GM21447 (cell line): ENCODE measurements around the gene PRSS27.

Experiments used
- ATAC-seq: cut with Tn5 transposase; IDR thresholded peaks from one replicate; pipeline ENCODE4 v1.9.1; 2021; ENCODE audit not compliant: unreplicated experiment

PRSS27 gene

DNA sequence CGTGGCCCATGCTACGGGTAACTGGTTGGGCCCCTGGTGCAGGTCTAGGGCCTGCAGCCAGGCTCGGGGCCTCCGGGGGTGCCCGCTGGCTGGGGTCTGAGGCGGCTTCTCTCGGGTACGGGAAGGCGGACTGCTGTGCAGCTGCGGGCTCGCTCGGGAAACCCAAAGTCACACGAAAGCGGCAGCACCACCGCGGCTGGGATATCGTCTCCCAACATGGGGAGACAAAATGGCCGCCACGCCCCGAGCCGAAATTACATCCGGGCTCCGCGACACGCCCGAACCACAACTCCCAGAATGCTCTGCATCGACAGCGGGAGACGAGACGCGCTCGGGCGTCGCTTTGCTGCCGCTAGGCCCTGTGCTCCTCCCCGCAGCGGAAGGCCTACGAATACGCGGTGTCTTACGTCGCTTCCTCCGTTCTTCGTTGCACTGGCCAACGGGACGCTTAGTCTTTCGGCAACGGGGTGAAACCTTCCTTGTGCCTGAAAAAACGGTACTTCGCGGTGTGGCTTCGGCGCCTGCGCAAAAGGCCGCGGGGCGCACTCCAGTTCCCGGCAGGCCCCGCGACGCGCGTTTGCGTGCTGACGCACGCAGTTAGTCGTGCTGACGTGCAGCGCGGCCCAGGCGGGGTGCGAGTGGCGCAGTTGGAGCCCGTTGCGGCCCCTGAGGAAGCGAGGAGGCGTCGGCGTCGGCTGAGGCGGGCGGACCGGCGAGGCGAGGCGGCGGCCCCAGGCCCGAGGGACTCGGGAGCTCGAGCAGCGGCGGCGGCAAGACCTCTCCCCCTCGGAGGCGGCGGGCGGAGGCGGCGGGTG is 32.2 kb upstream of the PRSS27 start, which contains the start of gene SRRM2:
Gene SRRM2, plus strand, starts transcription at position 604 of the 815 bp plus-strand sequence. CDS start 3,727 bp downstream, outside the sequence.
- peak; percentile 73 for ATAC-seq

GRCh38 chr16:2751577-2752034 is 31.6 kb upstream of the PRSS27 start:
- ATAC-seq = no peak

DNA sequence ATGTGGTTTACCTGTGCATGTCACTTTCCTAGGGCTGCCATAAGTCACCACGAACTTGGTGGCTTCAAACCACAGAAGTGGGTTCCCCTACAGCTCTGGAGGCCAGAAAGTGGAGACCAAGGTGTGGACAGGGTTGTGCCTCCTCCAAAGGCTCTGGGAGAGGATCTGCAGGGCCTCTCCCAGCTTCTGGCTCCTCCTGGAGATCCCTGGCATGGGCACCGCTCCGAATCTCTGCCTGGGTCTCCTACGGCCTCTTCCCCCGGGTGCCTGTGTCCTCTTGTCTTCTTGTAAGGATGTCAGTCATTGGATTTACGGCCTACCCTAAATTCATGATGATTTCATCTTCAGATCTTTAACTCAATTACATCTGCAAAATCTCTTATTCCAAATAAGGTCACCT is 29.9 kb upstream of the PRSS27 start:
- no peak for ATAC-seq

GRCh38 chr16:2749476-2749875 is 29.5 kb upstream of the PRSS27 start:
- ATAC-seq = no peak

GRCh38 chr16:2748757-2749455 is 28.9 kb upstream of the PRSS27 start:
- no peak for ATAC-seq

DNA sequence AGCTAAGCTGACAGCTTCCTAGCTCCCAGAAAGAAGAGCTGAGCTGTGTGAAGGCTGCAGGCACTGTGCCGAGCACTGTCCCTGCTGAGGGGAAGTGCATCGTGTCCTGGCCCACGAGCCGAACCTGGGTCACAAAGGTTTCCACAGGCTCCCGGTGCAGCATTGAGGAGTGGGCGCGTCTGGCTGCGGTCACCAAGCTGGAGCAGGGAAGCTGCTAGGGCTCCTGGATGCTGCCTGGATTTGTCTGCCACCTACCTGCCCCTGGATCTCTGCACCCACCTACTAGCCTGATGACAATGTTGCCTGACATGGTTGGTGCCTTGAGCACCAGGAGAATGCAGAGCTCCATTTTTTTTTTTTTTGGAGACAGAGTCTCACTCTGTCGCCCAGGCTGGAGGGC is 25.9 kb upstream of the PRSS27 start:
- ATAC-seq = no peak

DNA sequence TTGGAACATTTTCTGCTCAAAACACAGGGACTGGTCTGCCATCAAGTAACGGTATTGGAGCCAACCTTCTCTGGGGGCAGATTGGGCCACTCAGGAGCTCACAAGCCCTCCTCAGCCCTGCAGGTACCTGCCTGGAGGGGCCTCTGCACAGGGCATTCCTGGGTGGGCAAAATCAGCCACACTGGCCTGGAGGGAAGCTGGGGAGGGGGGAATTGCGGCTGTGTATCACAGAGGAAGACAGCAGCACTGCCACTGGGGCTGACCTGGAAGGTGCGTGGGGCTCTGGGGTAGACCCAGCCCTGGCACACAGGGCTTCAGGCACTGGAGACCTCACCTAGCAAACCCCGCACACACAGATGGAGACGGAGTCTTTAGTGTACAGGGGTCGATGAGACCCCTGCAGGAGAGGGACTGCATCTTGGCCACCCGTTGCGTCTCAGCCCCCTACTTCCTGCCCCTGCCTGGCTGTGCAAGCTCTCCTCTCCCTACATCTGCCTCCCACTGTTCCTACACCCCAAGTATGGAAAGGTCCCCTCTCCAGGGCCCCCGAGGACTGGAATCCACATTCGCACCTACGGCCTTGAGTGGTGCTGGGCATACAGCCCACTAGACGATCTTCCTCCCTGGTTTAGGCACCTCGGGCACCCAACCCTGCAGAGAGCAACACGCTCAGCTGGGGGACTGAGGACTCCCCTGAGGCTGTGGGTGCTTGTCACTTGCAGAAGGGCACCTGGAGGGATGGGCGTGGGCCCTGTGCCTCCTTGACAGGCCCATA is 25.3 kb upstream of the PRSS27 start:
- ATAC-seq = no peak

DNA sequence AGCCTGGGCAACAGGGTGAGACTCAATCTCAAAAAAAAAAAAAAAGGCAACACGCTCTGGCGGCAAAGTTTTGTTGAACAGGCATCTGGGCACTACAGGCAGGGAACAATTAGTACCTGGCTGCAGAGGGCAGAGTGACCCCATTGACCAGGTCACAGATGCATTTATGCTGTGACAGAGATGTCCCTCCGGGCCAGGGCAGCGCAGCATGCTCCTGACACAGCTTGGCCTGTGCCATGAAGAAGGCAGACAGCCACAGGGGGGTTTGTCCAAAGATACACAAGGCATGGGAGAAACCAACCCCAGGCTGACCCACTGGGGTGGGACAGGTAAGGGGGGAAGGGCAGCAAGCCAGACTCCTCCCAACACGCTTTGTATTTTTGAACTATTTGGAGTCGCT is 24.7 kb upstream of the PRSS27 start:
- ATAC-seq = no peak

DNA sequence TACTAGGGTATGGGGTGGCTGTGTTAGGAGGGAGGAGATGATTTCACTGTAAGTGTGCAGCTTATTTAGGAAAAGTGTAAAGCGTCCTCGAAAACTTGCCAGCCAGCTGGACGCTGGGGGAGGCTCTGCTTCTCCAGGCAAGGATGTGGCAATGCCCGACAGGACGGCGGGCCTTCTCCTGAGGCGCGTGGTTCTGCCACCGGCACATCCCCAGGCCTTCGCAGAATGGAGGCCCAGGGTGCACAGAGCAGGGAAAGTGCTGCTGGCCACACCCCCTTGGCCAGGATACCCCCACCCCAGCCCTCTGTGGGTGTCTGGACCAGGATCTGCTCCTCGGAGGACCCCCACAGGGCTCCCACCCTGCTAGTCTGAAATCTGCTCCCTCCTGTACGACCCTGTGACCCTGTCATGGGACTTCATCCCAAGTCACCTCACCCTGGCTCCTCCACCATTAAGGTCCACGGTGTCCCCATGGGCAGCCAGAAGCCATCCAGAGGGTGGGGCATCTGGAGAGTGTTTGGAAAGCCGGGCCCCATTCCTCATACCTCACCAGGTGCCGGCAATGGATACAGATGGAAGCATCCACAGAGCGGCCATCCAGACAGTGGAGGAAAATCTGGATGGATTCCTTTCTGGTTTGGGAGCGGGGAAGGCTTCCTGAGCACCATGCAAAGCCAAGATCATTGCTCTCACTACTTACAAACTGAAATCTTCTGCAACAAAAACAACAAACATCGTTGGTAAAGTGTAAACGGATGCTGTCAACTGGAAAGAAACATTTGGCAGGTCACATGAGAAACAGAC is 23.2 kb upstream of the PRSS27 start:
- ATAC-seq = no peak

GRCh38 chr16:2742323-2743006 is 22.4 kb upstream of the PRSS27 start:
- no peak for ATAC-seq

DNA sequence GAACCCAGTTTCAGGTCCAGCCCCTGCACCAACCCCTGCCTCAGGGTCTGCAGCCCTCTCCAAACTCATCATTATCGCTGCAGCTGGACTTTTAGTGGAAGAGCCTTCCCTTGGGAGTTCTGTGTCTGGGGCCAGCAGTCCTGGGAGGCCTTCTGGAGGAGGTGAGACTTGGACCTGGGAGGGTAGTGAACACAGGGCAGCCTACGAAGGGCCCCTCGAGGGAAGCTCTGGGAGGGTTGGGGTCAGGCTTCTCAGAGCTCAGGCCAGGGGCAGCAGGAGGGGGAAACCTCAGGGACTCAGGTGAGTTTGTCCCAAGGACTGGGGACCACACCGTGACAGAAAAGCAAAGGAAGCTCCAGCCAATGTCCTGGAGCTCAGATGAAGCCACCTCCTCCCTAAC is 21.1 kb upstream of the PRSS27 start:
- no peak for ATAC-seq

DNA sequence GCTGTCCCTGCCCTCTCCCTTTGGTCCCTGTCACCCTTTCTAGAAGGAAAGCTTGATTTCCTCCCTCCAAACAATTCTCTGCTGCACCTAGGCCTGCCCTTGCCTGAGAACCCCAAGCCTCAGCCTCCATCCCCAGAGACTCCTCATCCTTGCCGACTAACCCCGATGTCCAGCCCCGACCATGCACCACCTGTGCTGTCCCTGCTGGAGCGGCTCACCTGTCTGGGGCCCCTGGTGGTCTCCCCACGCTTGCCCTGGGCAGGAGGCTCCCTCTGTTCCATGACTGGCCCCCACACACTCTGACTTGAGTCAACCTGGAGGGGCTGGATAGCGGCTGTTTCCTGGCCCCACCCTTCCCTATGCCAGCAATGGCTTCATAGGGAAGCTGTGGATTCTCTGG is 20.5 kb upstream of the PRSS27 start:
- no peak for ATAC-seq

DNA sequence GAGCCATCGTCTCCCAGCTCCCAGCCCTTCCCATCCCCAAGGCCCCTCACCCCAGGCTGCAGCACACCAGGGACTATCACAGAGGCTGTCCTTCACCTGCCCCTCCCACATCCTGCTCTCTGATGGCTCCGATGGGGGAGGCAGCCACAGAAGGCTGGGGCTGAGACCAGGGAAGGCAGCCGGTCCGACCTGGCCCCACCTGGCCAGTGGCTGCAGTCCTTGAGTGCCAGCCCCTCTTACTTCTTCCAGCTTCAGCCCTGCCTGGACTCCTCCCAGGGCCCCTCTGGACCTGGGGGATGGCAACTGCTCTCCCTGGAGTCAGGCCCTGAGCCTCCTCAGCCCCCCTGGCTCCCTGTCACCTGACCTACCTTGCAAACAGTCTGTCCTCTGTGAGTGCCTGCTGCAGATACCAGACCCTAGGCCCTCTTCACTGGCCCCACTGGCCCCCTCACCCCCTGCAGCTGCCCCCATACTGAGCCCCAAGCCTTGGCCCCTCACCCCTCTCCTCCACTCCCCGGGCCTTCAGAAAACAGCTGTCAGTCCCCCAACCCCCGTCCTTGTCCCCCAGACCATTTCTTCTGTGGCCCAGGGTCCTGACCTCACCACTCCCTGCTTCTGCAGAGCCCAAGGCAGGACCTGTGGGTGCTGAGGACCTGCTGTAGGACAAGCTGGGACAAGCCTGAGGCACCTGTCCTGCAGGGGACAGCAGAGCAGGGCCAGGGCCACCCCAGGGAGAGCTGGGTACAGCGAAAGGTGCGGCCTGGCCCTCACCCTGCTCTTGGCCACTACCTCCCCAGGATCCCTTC is 19.8 kb upstream of the PRSS27 start:
- no peak for ATAC-seq

DNA sequence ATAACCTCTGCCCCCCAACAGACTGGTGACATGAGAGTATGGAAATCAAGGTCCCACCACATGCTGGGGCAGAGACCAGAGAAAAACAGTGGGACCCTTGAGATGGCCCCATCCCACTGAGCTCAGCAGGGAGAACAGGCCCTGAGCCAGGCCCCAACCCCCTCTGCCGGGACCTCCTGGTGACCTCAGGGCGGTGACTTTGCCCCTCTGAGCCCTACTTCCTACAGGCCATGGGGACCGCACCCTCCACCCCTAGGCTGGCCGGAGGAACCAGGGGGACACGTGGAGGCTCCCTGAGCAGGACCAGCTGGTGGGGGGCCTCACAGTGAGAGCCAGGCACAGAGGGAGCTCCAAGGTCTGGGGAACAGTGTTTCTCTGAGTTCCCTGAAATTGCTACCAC is 18.6 kb upstream of the PRSS27 start:
- ATAC-seq = no peak

GRCh38 chr16:2737895-2738418 is 17.9 kb upstream of the PRSS27 start:
- ATAC-seq = no peak

GRCh38 chr16:2737238-2737605 is 17.2 kb upstream of the PRSS27 start:
- no peak for ATAC-seq

DNA sequence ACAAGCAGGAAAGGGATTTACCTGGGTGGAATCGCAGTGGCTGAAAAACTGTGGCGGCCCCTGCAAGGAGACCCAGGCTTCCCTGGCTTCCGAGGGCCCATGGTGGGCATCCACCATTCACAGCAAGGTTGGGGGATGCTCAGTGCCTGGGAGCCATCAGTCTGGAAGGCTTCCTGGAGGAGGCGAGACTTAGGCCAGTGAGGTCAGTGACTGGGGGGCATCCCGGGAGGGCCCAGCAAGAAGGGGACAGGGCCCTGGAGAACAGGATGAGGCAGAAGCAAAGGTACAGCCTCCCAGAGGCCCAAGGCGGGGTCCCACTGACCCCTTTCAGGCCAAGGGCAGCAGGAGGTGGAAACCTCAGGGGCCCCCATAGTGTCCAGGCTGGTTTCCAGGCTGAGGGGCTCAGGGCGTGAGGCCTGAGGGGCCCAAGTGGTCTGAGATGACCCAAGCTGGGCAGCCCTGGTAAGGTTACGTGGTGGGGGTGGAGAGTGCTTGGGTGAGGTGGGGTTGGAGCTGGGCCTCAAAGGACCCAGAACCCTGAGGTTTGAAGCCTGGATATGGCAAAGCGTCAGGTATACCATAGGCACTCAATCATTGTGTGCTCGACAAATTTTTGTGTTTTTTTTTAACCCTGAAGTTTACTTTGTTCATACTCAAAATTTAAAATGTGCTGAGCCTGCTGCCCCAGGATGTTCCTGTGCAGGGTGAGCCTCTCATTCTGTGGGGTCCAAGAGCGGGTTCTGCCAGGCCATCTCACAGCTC is 16.6 kb upstream of the PRSS27 start:
- ATAC-seq = no peak

GRCh38 chr16:2734844-2735515 is 15.0 kb upstream of the PRSS27 start:
- no peak for ATAC-seq
